GF-D8 (cell line): ENCODE results near the gene DDX39B.
"Not testable (repeated sequence)": the region's sequence is repeated elsewhere in the genome, so short reads cannot be mapped to it uniquely, and the experiment has no call there.

Experiments used
- DNase-seq: peaks from one replicate; lab custom pipeline; 2025; lab: John Stamatoyannopoulos, UW

DDX39B gene

DNA sequence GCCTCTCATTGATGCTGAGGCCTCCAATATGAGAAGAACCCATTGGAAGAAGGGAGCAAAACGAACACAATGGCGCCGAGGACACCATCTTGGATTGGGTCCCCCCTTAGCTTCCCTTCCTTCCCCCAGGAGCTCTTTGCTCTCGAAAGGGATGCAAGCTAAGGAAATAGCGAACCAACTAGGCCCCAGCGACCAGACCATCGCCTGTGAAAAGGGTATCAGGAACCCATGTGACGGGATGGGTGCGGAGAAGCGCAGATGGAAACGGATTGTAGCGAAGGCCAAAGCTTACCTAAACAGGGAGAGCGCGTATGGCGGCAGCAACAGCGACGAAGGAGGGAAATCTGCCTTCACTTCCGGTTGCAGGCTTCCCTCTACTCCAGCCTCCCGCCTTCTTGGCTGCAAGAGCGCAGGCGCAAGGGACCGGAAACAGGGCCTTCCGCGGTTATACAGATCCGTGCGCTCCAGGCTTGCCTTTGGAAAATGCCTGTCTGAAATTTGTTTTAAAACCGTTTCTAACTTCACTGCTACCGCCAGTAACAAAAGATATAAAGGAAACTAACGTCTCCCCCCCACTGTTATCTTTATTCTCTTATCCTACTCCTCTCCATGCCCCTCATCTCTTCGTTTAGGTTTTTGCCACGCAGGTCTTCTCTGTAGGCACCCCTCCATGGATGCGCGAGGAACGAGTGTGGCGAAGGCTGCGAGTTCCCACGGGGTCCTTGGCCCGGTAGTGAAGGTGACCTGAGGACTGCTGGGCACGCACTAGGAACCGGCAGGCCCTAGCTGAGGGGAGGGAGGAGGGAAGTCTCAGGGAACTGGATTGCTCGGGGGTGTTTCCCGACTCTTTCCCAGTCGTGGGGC, at the start of gene DDX39B:
Gene DDX39B (minus strand): TSS at position 346 of the 864 bp plus-strand sequence. CDS start 1,471 bp downstream, outside the sequence.
- DNase-seq: peak; percentile 91

DNA sequence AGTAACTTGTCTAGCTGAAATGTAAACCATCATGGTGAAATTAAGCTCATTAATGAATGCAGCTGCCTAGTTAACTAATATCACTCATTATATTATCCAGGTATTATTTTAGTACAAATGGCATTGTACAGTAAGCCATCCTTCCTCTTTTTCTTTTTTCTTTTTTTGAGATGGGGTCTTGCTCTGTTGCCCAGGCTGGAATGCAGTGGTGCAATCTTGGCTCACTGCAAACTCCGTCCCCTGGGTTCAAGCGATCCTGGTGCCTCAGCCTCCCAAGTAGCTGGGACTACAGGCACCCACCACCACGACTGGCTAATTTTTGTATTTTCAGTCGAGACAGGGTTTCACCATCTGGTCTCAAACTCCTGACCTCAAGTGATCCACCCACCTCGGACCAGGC, 48.9 kb upstream of the DDX39B start:
- DNase-seq: not testable (repeated sequence)

- DNase-seq: no peak
These were observed 47.3 kb upstream of the DDX39B start for GRCh38 chr6:31588871-31589650.

- DNase-seq: no peak
These were observed 46.3 kb upstream of the DDX39B start for GRCh38 chr6:31587791-31588777.

DNA sequence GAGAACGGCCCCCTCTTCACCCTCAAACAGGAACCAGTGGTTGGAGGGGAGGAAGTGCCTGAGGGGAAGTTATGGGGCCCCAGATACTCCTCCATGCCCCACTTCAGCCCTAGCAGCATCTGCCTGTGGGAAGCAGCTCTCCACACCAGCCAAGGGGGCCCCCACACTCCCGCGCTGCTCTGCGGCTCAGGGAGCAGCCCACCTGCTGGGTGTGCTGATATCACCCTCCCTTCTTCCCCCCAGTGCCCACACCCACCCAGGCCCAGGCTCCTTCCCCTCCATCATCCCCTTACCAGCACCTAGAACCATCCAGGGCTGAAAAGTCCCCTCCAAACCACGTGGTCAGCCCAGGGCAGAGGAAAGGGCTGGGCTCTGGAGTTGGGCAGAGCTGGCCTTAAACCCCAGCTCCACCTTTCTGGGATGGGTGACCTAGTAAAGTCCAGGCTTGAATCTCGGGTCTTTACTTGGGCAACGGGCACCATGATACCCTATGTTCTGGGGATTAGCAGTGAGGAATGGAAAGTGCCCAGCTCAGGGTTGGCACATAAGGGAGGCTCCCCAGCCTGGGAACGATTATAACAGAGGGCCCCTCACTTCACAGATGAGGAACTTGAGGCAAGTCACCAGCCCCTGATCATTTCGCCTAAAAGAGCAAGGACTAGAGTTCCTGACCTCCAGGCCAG, 44.9 kb upstream of the DDX39B start:
- peak; percentile 94 for DNase-seq

- DNase-seq: peak; percentile 91
These were observed 44.2 kb upstream of the DDX39B start, which contains the start of gene LST1 for GRCh38 chr6:31586008-31586407. LST1 (plus strand) TSS chr6:31586277; CDS start chr6:31587300, 1,023 bp downstream.

- DNase-seq: peak; percentile 38
These were observed 43.7 kb upstream of the DDX39B start for GRCh38 chr6:31585491-31585890.

- no peak for DNase-seq
These were observed 40.4 kb upstream of the DDX39B start, which contains the start of gene LTB for GRCh38 chr6:31582230-31582643. LTB (minus strand) TSS chr6:31582424; CDS start chr6:31582417, 7 bp downstream.

DNA sequence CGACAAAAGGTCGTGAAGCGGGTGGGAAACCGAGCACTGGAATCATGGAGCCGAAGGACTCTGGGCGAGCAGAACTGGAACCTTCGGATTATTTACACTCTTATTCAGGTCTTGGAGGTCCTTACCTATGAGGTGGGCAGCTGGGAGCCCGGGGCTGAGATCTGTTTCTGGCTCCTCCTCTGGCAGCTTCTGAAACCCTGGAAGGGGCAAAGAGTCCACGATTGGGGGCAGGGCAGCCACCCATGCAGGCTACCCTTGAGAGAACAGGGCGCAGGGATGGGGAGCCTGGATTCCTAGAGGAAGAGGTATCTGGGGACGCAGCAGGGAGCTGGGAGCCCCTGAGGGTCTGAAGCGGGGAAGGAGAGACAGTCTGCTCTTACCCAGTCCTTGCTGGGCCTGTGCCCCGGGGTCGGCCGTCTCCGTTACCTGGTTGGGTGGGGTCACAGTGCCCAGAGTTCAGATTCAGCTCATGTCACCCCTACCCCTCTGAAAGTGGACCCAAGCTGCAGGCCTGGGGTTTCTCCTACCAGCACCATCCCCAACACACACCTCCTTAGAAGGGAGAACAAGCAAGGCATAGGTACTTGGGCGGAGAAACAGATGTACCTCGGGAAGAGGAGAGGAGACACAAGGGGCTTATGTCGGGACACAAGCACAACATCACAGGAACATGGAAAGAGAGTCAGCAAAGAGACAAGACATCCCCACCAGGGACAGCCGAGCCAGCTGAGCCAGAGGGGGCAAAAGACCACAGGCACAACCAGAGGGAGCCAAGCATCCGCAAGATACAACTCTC, 39.8 kb upstream of the DDX39B start:
- no peak for DNase-seq

GRCh38 chr6:31580807-31581433, 39.1 kb upstream of the DDX39B start:
- DNase-seq: peak; percentile 45

DNA sequence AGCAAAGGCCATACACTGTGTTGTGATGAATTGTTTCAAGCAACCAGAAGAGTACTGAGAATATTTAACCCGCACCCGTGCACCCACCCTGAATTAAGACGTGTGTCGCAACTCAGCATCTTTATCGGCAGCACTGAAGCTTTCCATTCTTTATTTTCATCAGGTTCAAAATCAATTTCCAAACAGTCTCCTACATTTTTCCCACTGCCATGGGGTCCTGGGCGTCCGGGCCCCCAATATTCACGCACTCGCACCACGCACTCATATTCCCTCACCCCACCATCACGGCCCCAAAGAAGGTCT, 38.6 kb upstream of the DDX39B start:
- no peak for DNase-seq

GRCh38 chr6:31579546-31580437, 38.0 kb upstream of the DDX39B start:
- DNase-seq: no peak

- DNase-seq: no peak
These were observed 37.3 kb upstream of the DDX39B start for GRCh38 chr6:31579119-31579505.

DNA sequence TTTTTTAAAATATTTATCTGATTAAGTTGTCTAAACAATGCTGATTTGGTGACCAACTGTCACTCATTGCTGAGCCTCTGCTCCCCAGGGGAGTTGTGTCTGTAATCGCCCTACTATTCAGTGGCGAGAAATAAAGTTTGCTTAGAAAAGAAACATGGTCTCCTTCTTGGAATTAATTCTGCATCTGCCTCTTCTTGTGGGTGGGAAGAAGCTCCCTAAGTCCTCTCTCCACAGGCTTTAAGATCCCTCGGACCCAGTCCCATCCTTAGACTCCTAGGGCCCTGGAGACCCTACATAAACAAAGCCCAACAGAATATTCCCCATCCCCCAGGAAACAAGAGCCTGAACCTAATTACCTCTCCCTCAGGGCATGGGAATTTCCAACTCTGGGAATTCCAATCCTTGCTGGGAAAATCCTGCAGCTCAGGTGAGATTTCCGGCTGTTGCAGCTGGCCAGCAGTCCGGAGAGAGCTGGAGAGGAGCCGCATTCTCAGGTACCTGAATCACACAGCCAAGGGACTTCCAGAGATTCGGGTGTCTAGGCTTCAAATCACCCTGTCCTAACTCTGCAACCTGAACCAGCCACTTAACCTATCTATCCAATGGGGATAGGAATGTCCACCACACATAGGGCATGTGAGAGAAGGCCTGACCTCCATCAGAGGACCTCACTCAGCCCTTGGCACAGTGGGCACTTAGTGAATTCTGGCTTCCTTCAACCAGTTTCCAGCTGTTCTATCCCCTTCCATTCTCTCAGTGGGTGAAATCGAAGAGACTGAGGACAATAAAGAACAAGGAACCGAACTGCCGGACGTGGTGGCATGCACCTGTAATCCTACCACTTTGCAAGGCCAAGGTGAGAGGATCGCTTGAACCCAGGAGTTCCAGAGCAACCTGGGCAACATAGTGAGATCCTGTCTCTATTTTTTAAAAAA, 36.6 kb upstream of the DDX39B start:
- DNase-seq: no peak

DNA sequence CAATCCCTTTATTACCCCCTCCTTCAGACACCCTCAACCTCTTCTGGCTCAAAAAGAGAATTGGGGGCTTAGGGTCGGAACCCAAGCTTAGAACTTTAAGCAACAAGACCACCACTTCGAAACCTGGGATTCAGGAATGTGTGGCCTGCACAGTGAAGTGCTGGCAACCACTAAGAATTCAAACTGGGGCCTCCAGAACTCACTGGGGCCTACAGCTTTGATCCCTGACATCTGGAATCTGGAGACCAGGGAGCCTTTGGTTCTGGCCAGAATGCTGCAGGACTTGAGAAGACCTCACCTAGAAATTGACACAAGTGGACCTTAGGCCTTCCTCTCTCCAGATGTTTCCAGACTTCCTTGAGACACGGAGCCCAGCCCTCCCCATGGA, 35.8 kb upstream of the DDX39B start:
- DNase-seq: no peak

GRCh38 chr6:31576897-31577578, 35.2 kb upstream of the DDX39B start:
- no peak for DNase-seq
